Keratinocyte (primary cell): ENCODE data around the gene MAP3K5.

Source experiments
- EZH2 ChIP-seq: IDR thresholded peaks from one replicate; pipeline ENCODE4 v1.6.1; 2012; ENCODE audit warnings: inconsistent platforms, mild to moderate bottlenecking, low read length, moderate library complexity
- TF ChIP-seq, protein P1 (sequence below), 3 experiments: IDR thresholded peaks in 1 of 3; conservative IDR thresholded peaks in 1 of 3; optimal IDR thresholded peaks in 1 of 3; 2 replicates in 2 of 3; 3 replicates in 1 of 3; pipeline versions ENCODE3 to v1.5.1; 2011; ENCODE audit warnings: low read length in 3 of 3, mild to moderate bottlenecking in 3 of 3, moderate library complexity in 2 of 3, control low read depth in 1 of 3, inconsistent platforms in 1 of 3; ENCODE audit not compliant: insufficient read depth in 2 of 3; ENCODE audit errors: extremely low read depth in 1 of 3

DNA sequence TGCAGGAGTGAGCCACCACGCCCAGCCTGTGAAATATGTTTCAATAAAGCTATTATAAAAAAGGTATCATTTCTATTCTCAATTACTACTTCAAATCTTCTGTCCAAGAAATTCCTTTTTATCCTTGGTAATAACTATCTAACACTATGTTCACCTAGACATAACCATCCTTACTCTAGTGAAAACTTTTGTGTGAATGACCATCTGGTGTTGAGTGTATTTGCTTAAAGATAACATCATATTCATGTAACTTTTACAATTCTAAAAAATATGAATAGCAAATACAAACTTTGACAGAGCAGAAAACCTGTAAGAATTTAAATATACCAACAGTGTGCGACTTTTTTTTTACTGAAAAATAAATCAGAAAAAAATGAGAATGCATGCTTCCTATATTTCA, 96.9 kb downstream of the MAP3K5 start:
- TF ChIP-seq, protein P1, sequence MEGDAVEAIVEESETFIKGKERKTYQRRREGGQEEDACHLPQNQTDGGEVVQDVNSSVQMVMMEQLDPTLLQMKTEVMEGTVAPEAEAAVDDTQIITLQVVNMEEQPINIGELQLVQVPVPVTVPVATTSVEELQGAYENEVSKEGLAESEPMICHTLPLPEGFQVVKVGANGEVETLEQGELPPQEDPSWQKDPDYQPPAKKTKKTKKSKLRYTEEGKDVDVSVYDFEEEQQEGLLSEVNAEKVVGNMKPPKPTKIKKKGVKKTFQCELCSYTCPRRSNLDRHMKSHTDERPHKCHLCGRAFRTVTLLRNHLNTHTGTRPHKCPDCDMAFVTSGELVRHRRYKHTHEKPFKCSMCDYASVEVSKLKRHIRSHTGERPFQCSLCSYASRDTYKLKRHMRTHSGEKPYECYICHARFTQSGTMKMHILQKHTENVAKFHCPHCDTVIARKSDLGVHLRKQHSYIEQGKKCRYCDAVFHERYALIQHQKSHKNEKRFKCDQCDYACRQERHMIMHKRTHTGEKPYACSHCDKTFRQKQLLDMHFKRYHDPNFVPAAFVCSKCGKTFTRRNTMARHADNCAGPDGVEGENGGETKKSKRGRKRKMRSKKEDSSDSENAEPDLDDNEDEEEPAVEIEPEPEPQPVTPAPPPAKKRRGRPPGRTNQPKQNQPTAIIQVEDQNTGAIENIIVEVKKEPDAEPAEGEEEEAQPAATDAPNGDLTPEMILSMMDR (optimal IDR thresholded peaks at IDR 0.05 in 1 of 3, IDR thresholded peaks at IDR 0.05 in 1 of 3, conservative IDR thresholded peaks at IDR 0.05 in 1 of 3; ENCODE audit: extremely low read depth in 1 of 3, insufficient read depth in 2 of 3, low read length in 3 of 3) = no peak
- TF ChIP-seq EZH2 = no peak
